ENCODE measurements around the gene ATP6V1F. TPM values are rescaled to one million over a fixed set of nuclear protein-coding genes. Genes with fewer than 3 reads are reported as not detected.

Gene ATP6V1F
- total RNA-seq, 3 donors from 2014 or later (not counting 1 experiment from before 2014, with no cell fraction given), result 82.9 to 98.0 (median 94.3) TPM

- peaks cover 4% of the 10 kb centered on the region for H3K4me1 ChIP-seq (ENCODE audit: control insufficient read depth, insufficient read depth, low read length)
- DNase-seq (no peak), ATAC-seq (no peak)
- no peak overlapping the region for H3K27ac Mint-ChIP-seq
- WGBS (ENCODE audit: insufficient coverage), result 62% methylated on average over 14 of the region's 14 CpGs
- no peaks in the 10 kb centered on the region for H3K4me1 Mint-ChIP-seq
- peaks cover 9% of the 10 kb centered on the region for H3K27me3 ChIP-seq (ENCODE audit: control insufficient read depth, insufficient read depth, low read length)
- H3K9me3 Mint-ChIP-seq, result no peaks in the 10 kb centered on the region
- no peak overlapping the region for H3K4me3 Mint-ChIP-seq
- no peaks in the 10 kb centered on the region for H3K9me3 ChIP-seq (ENCODE audit: control insufficient read depth, insufficient read depth, low read length)
- H3K4me3 ChIP-seq (ENCODE audit: low read length), result no peak overlapping the region
- H3K27me3 Mint-ChIP-seq (ENCODE audit: low read depth in 2 of 2), result peaks cover 0 to 6% of the 10 kb centered on the region in 2 donors
- no peak for TF ChIP-seq CTCF (IDR thresholded peaks at IDR 0.05)
- H3K36me3 ChIP-seq (ENCODE audit: control insufficient read depth, insufficient read depth, low read length), result no peaks in the 10 kb centered on the region
- H3K27ac ChIP-seq (ENCODE audit: low read length), result no peak overlapping the region
- intact Hi-C loops (cut with micrococcal nuclease), result no loop called here
- H3K36me3 Mint-ChIP-seq, result no peaks in the 10 kb centered on the region
Observed at GRCh38 chr7:128886391-128887168, 23.9 kb downstream of the ATP6V1F start.

GRCh38 chr7:128887169-128888038 lies 24.7 kb downstream of the ATP6V1F start:
- TF ChIP-seq CTCF (IDR thresholded peaks at IDR 0.05), result no peak
- Mint-ChIP-seq H3K36me3 (no peaks in the 10 kb centered on the region), H3K27me3 (ENCODE audit: low read depth in 2 of 2) (peaks cover 0 to 6% of the 10 kb centered on the region in 2 donors), H3K4me1 (no peaks in the 10 kb centered on the region), H3K27ac (no peak overlapping the region), H3K9me3 (no peaks in the 10 kb centered on the region), H3K4me3 (no peak overlapping the region)
- Histone ChIP-seq H3K4me3 (ENCODE audit: low read length) (no peak overlapping the region), H3K4me1 (ENCODE audit: control insufficient read depth, insufficient read depth, low read length) (peaks cover 4% of the 10 kb centered on the region), H3K9me3 (ENCODE audit: control insufficient read depth, insufficient read depth, low read length) (no peaks in the 10 kb centered on the region), H3K27ac (ENCODE audit: low read length) (no peak overlapping the region), H3K36me3 (ENCODE audit: control insufficient read depth, insufficient read depth, low read length) (no peaks in the 10 kb centered on the region), H3K27me3 (ENCODE audit: control insufficient read depth, insufficient read depth, low read length) (peaks cover 12% of the 10 kb centered on the region)
- DNase-seq (no peak), ATAC-seq (no peak)
- 92% methylated on average over 7 of the region's 7 CpGs for WGBS (ENCODE audit: insufficient coverage)
- intact Hi-C loops (cut with micrococcal nuclease), result no loop called here

GRCh38 chr7:128888039-128888755 lies 25.5 kb downstream of the ATP6V1F start:
- H3K9me3 Mint-ChIP-seq, result no peaks in the 10 kb centered on the region
- no peak overlapping the region for H3K27ac ChIP-seq (ENCODE audit: low read length)
- peaks cover 4% of the 10 kb centered on the region for H3K4me1 ChIP-seq (ENCODE audit: control insufficient read depth, insufficient read depth, low read length)
- no peak overlapping the region for H3K27ac Mint-ChIP-seq
- no peak overlapping the region for H3K4me3 ChIP-seq (ENCODE audit: low read length)
- ATAC-seq (no peak), DNase-seq (no peak)
- intact Hi-C loops (cut with micrococcal nuclease), result no loop called here
- no peak for TF ChIP-seq CTCF (IDR thresholded peaks at IDR 0.05)
- peaks cover 12% of the 10 kb centered on the region for H3K27me3 ChIP-seq (ENCODE audit: control insufficient read depth, insufficient read depth, low read length)
- H3K27me3 Mint-ChIP-seq (ENCODE audit: low read depth in 2 of 2), result peaks cover 0 to 6% of the 10 kb centered on the region in 2 donors
- 90% methylated on average over 6 of the region's 7 CpGs for WGBS (ENCODE audit: insufficient coverage)
- no peak overlapping the region for H3K4me3 Mint-ChIP-seq
- no peaks in the 10 kb centered on the region for H3K9me3 ChIP-seq (ENCODE audit: control insufficient read depth, insufficient read depth, low read length)
- no peaks in the 10 kb centered on the region for H3K4me1 Mint-ChIP-seq
- H3K36me3 Mint-ChIP-seq, result no peaks in the 10 kb centered on the region
- H3K36me3 ChIP-seq (ENCODE audit: control insufficient read depth, insufficient read depth, low read length), result no peaks in the 10 kb centered on the region
